Measurements from ENCODE around the gene CELSR2.

DNA sequence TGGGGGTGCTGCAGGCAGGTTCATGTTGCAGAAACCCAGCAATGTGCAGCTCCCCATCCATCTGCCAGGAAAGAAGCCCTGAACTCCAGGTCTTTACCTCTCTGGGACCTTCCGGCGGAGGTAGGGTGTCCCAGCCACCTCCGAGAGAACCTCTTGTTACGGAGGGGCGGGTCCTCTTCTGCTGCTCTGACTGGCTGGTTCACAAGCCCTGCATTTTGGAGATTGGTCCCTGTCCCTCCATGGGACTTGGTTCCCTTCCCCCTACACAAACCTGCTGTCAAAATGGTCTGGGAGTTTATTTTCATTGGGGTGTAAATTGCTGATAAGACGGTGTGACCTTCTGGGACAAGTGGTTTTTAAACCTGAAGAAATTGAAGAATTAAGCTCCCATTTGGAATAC, 8.0 kb upstream of the CELSR2 start:
- TF ChIP-seq EZH2 (optimal IDR thresholded peaks at IDR 0.05; ENCODE audit: low read depth, low read length) (no peak), EZH2phosphoT487 (IDR thresholded peaks at IDR 0.05; ENCODE audit: low read length) (no peak)
